NT2/D1 (cell line): ENCODE results near the gene TMEM169.
"Not testable (repeated sequence)": the region's sequence is repeated elsewhere in the genome, so short reads cannot be mapped to it uniquely, and the experiment has no call there.

Experiments used
- DNase-seq: peaks from one replicate; pipeline ENCODE4 v3.0.0-alpha.2; 2011; ENCODE audit warnings: low read depth, low spot score
- H3K27me3 ChIP-seq: 2 replicates; pipeline ENCODE4 v1.6.0; 2011; ENCODE audit warnings: mild to moderate bottlenecking; ENCODE audit not compliant: insufficient read length, insufficient read depth
- H3K36me3 ChIP-seq: 2 replicates; pipeline ENCODE4 v1.6.1; 2011; ENCODE audit warnings: mild to moderate bottlenecking, low read length, mixed read lengths; ENCODE audit not compliant: insufficient read depth, insufficient read length
- H3K4me1 ChIP-seq: 2 replicates; pipeline ENCODE4 v1.5.1; 2011; ENCODE audit not compliant: insufficient read depth, insufficient read length
- H3K4me3 ChIP-seq: 2 replicates; pipeline ENCODE4 v1.5.1; 2011; ENCODE audit warnings: low read depth; ENCODE audit not compliant: insufficient read length
- H3K9ac ChIP-seq: 2 replicates; pipeline ENCODE4 v1.6.0; 2011; ENCODE audit warnings: low read depth; ENCODE audit not compliant: insufficient read length
- H3K9me3 ChIP-seq: 2 replicates; pipeline ENCODE4 v1.5.1; 2011; ENCODE audit warnings: mild to moderate bottlenecking, low read length; ENCODE audit not compliant: insufficient read depth
- SUZ12 ChIP-seq: IDR thresholded peaks from 2 replicates; pipeline ENCODE4 v1.6.1; 2011; ENCODE audit not compliant: insufficient read length, insufficient read depth; ENCODE audit errors: extremely low read depth
- YY1 ChIP-seq: IDR thresholded peaks from 2 replicates; pipeline ENCODE4 v1.6.1; 2011; ENCODE audit not compliant: insufficient read length, insufficient read depth
- ZNF274 ChIP-seq: IDR thresholded peaks from 2 replicates; pipeline ENCODE4 v1.6.1; 2011; ENCODE audit warnings: mild to moderate bottlenecking, low read depth, low read length

Gene TMEM169

GRCh38 chr2:216072473-216072872 lies 9.2 kb upstream of the TMEM169 start:
- Histone ChIP-seq H3K27me3 (no peaks in the 10 kb centered on the region), H3K36me3 (peaks cover 18% of the 10 kb centered on the region), H3K9ac (no peak overlapping the region), H3K4me1 (no peaks in the 10 kb centered on the region), H3K9me3 (no peaks in the 10 kb centered on the region), H3K4me3 (no peak overlapping the region)
- TF ChIP-seq YY1 (no peak), ZNF274 (no peak), SUZ12 (no peak)
- no peak for DNase-seq

- H3K9me3 ChIP-seq: no peaks in the 10 kb centered on the region
- no peaks in the 10 kb centered on the region for H3K27me3 ChIP-seq
- no peak for DNase-seq
- H3K9ac ChIP-seq: no peak overlapping the region
- H3K4me1 ChIP-seq: no peaks in the 10 kb centered on the region
- TF ChIP-seq YY1: no peak
- no peak for TF ChIP-seq ZNF274
- TF ChIP-seq SUZ12: no peak
- H3K36me3 ChIP-seq: peaks cover 18% of the 10 kb centered on the region
- H3K4me3 ChIP-seq: no peak overlapping the region
Observed at GRCh38 chr2:216073773-216074172, 7.9 kb upstream of the TMEM169 start.

- Histone ChIP-seq H3K36me3 (peaks cover 18% of the 10 kb centered on the region), H3K27me3 (no peaks in the 10 kb centered on the region), H3K4me3 (no peak overlapping the region), H3K4me1 (no peaks in the 10 kb centered on the region), H3K9me3 (no peaks in the 10 kb centered on the region), H3K9ac (no peak overlapping the region)
- no peak for DNase-seq
- TF ChIP-seq YY1: no peak
- no peak for TF ChIP-seq SUZ12
- no peak for TF ChIP-seq ZNF274
Observed at GRCh38 chr2:216074380-216074779, 7.3 kb upstream of the TMEM169 start.

GRCh38 chr2:216074794-216075193 lies 6.9 kb upstream of the TMEM169 start:
- Histone ChIP-seq H3K4me3 (no peak overlapping the region), H3K9ac (no peak overlapping the region), H3K9me3 (no peaks in the 10 kb centered on the region), H3K36me3 (peaks cover 18% of the 10 kb centered on the region), H3K27me3 (no peaks in the 10 kb centered on the region), H3K4me1 (no peaks in the 10 kb centered on the region)
- no peak for DNase-seq
- TF ChIP-seq ZNF274 (no peak), YY1 (no peak), SUZ12 (no peak)

GRCh38 chr2:216075510-216076485 lies 5.9 kb upstream of the TMEM169 start:
- DNase-seq: no peak
- no peaks in the 10 kb centered on the region for H3K27me3 ChIP-seq
- no peak overlapping the region for H3K9ac ChIP-seq
- no peaks in the 10 kb centered on the region for H3K9me3 ChIP-seq
- TF ChIP-seq ZNF274: no peak
- no peak for TF ChIP-seq YY1
- no peak for TF ChIP-seq SUZ12
- H3K36me3 ChIP-seq: peaks cover 18% of the 10 kb centered on the region
- no peak overlapping the region for H3K4me3 ChIP-seq
- no peaks in the 10 kb centered on the region for H3K4me1 ChIP-seq

GRCh38 chr2:216078776-216079175 lies 2.9 kb upstream of the TMEM169 start:
- TF ChIP-seq SUZ12 (no peak), ZNF274 (no peak), YY1 (no peak)
- Histone ChIP-seq H3K9me3 (no peaks in the 10 kb centered on the region), H3K4me3 (no peak overlapping the region), H3K4me1 (peaks cover 4% of the 10 kb centered on the region), H3K27me3 (peaks cover 4% of the 10 kb centered on the region), H3K36me3 (peaks cover 18% of the 10 kb centered on the region), H3K9ac (no peak overlapping the region)
- DNase-seq: no peak

GRCh38 chr2:216080048-216080447 lies 1.7 kb upstream of the TMEM169 start:
- not testable (repeated sequence) for H3K27me3 ChIP-seq, H3K4me1 ChIP-seq, DNase-seq, H3K9ac ChIP-seq, H3K36me3 ChIP-seq, H3K9me3 ChIP-seq, H3K4me3 ChIP-seq
